SU-DHL-6 (cell line): Measurements from ENCODE around the gene SDF2L1.

Experiments
- H2AFZ ChIP-seq: fragments of 200-600 bp; sonication (generic); 2 replicates; pipeline ENCODE4 v1.6.1; 2014; ENCODE audit warnings: low read depth, mild to moderate bottlenecking, moderate library complexity, mixed read lengths, antibody characterized with exemption, low read length; ENCODE audit not compliant: severe bottlenecking
- H3F3A ChIP-seq: fragments of 200-600 bp; shearing (Covaris generic); 2 replicates; pipeline ENCODE4 v1.6.0; 2016; ENCODE audit warnings: antibody characterized with exemption, mild to moderate bottlenecking; ENCODE audit not compliant: insufficient read depth
- H3K27ac ChIP-seq: fragments of 200-600 bp; sonication (generic); 2 replicates; pipeline ENCODE4 v1.5.1; 2016; ENCODE audit warnings: low read depth, mild to moderate bottlenecking, low read length, moderate library complexity, mixed read lengths
- H3K27me3 ChIP-seq: fragments of 200-600 bp; sonication (generic), shearing (Covaris generic); 2 replicates; pipeline ENCODE4 v1.6.0; 2014; ENCODE audit warnings: mild to moderate bottlenecking, low read length
- H3K36me3 ChIP-seq: fragments of 200-600 bp; sonication (generic); 2 replicates; pipeline ENCODE4 v1.6.1; 2014; ENCODE audit warnings: mild to moderate bottlenecking, low read length, mixed read lengths
- H3K4me2 ChIP-seq: fragments of 300-600, 200-600 bp; shearing (Covaris generic), sonication (generic); 2 replicates; pipeline ENCODE4 v1.6.0; 2014; ENCODE audit warnings: low read length, low read depth, mild to moderate bottlenecking; ENCODE audit not compliant: poor library complexity, severe bottlenecking
- H3K4me3 ChIP-seq: fragments of 200-600 bp; sonication (generic); 2 replicates; pipeline ENCODE4 v1.5.1; 2014; ENCODE audit warnings: antibody characterized with exemption, low read length, mild to moderate bottlenecking, mixed read lengths; ENCODE audit not compliant: insufficient read depth, poor library complexity, severe bottlenecking
- H3K79me2 ChIP-seq: fragments of 200-600 bp; sonication (generic); 2 replicates; pipeline ENCODE4 v1.6.1; 2014; ENCODE audit warnings: mild to moderate bottlenecking, low read length, moderate library complexity; ENCODE audit not compliant: insufficient read depth
- H3K9ac ChIP-seq: fragments of 200-600 bp; sonication (generic); 2 replicates; pipeline ENCODE4 v1.7.0; 2014; ENCODE audit warnings: mild to moderate bottlenecking, low read length
- H3K9me2 ChIP-seq: fragments of 200-600 bp; sonication (generic); replicated peaks from 2 replicates; pipeline ENCODE4 v1.6.1; 2014; ENCODE audit warnings: low read length; ENCODE audit not compliant: insufficient read depth
- H3K9me3 ChIP-seq: fragments of 200-600 bp; sonication (generic); 2 replicates; pipeline ENCODE4 v1.6.1; 2014; ENCODE audit warnings: low read length, mixed read lengths; ENCODE audit not compliant: insufficient read depth
- H4K20me1 ChIP-seq: fragments of 200-600 bp; sonication (generic); 2 replicates; pipeline ENCODE4 v1.6.1; 2014; ENCODE audit warnings: low read depth, mild to moderate bottlenecking, antibody characterized with exemption, low read length, moderate library complexity, mixed read lengths
- CTCF ChIP-seq: fragments of 200-600 bp; sonication (generic); IDR thresholded peaks from one replicate; pipeline ENCODE4 v1.5.1; 2017; ENCODE audit warnings: antibody characterized with exemption, mild to moderate bottlenecking, low read length, moderate library complexity; ENCODE audit not compliant: insufficient read depth, poor library complexity, severe bottlenecking
- EZH2phosphoT487 ChIP-seq: fragments of 200-600 bp; sonication (generic), shearing (Covaris generic); conservative IDR thresholded peaks from 2 replicates; pipeline ENCODE4 v1.6.1; 2018; ENCODE audit warnings: mild to moderate bottlenecking, antibody characterized with exemption, low read length, moderate library complexity, mixed read lengths

The SDF2L1 gene

GRCh38 chr22:21660904-21661303, 18.8 kb downstream of the SDF2L1 start:
- no peaks in the 10 kb centered on the region for H4K20me1 ChIP-seq
- no peaks in the 10 kb centered on the region for H3K36me3 ChIP-seq
- no peaks in the 10 kb centered on the region for H3K9me2 ChIP-seq
- no peak overlapping the region for H3K27ac ChIP-seq
- peaks cover 10% of the 10 kb centered on the region; the same call in 1 of the 2 replicates for H3F3A ChIP-seq
- no peak overlapping the region for H2AFZ ChIP-seq
- no peak overlapping the region for H3K4me2 ChIP-seq
- no peak for TF ChIP-seq CTCF
- TF ChIP-seq EZH2phosphoT487, result no peak
- no peak overlapping the region for H3K9ac ChIP-seq
- no peak overlapping the region for H3K4me3 ChIP-seq
- no peaks in the 10 kb centered on the region for H3K79me2 ChIP-seq
- H3K9me3 ChIP-seq, result no peaks in the 10 kb centered on the region
- H3K27me3 ChIP-seq, result no peaks in the 10 kb centered on the region

- H3K27me3 ChIP-seq, result no peaks in the 10 kb centered on the region
- no peaks in the 10 kb centered on the region for H3K36me3 ChIP-seq
- H2AFZ ChIP-seq, result no peak overlapping the region
- H3K4me3 ChIP-seq, result no peak overlapping the region
- H3K4me2 ChIP-seq, result no peak overlapping the region
- H3K79me2 ChIP-seq, result peaks cover 3% of the 10 kb centered on the region; the same call in 1 of the 2 replicates
- H3K9me3 ChIP-seq, result no peaks in the 10 kb centered on the region
- H3K9ac ChIP-seq, result no peak overlapping the region
- no peak for TF ChIP-seq CTCF
- no peak for TF ChIP-seq EZH2phosphoT487
- no peaks in the 10 kb centered on the region for H4K20me1 ChIP-seq
- H3F3A ChIP-seq, result peaks cover 3% of the 10 kb centered on the region; the same call in 1 of the 2 replicates
- H3K27ac ChIP-seq, result no peak overlapping the region
- H3K9me2 ChIP-seq, result no peaks in the 10 kb centered on the region
Measured at GRCh38 chr22:21661991-21662390, 19.9 kb downstream of the SDF2L1 start.

- no peaks in the 10 kb centered on the region for H3K27me3 ChIP-seq
- H2AFZ ChIP-seq, result no peak overlapping the region
- H3K4me2 ChIP-seq, result no peak overlapping the region
- no peaks in the 10 kb centered on the region for H4K20me1 ChIP-seq
- H3K79me2 ChIP-seq, result peaks cover 4% of the 10 kb centered on the region; the same call in 1 of the 2 replicates
- no peaks in the 10 kb centered on the region for H3K9me2 ChIP-seq
- no peaks in the 10 kb centered on the region for H3F3A ChIP-seq
- no peaks in the 10 kb centered on the region for H3K36me3 ChIP-seq
- H3K9ac ChIP-seq, result no peak overlapping the region
- H3K27ac ChIP-seq, result no peak overlapping the region
- TF ChIP-seq EZH2phosphoT487 (no peak), CTCF (no peak)
- no peak overlapping the region for H3K4me3 ChIP-seq
- no peaks in the 10 kb centered on the region for H3K9me3 ChIP-seq
Measured at GRCh38 chr22:21663738-21664137, 21.6 kb downstream of the SDF2L1 start.
